Measurements from ENCODE around the gene ZNF74.
"Not testable (repeated sequence)": the region's sequence is repeated elsewhere in the genome, so short reads cannot be mapped to it uniquely, and the experiment has no call there.

ZNF74 gene

GRCh38 chr22:20400606-20401375, 6.8 kb downstream of the ZNF74 start:
- no peak for DNase-seq (ENCODE audit: low spot score)

- DNase-seq (ENCODE audit: low spot score): no peak
Measured at GRCh38 chr22:20401376-20402014, 7.5 kb downstream of the ZNF74 start.

DNA sequence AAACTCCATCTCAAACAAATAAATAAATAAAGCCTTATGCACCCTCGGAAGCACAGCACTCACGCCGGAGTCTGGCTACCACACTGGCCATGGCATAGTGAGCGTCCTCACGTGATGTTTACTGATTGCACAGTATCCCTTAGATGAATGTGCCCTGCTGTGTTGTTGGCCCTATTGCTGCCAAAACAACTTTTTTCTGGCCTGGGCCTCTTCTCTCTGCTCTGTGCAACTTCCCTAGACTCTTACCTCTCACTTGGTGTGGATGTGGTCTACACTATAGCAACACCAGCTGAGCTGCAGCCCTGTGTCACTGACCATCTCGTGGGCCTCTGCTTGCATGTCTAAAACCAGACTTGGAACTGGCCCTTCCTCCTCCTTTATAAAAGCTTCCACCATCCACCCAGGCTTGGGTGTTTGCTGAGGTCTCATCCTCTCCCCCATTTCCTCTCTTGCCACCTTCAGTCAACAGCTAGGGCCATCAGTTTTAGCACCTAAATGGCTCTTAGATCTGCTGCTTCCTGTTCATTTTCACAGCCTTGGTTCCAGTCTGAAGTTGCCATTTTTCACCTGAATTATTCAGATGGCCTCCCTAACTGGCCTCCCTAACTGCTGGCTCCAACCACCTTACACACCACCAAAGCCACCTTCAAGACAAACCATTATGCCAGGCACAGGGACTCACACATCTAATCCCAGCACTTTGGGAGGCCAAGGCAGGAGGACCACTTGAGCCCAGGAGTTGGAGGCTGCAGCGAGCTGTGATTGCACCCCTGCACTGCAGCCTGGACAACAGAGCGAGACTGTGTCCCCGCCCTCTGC, 9.2 kb downstream of the ZNF74 start:
- DNase-seq (ENCODE audit: low spot score): no peak

DNA sequence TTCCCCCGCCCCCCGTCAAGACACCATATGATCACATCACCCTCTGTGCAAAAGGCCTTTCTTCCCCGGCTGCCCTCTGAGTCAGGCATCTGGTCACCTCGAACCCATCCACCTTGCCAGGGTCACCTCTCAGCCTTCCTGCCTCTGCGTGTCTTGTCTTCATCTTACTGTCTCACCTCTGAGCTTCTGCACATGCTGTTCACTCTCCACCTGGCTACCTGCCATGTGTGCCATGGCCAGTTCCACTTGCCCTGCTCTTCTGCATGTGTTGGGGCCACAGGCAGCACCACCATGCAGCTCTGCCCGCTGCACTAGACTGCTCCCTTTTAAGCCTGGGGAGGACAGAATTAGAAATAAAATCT, 9.8 kb downstream of the ZNF74 start:
- DNase-seq (ENCODE audit: low spot score): no peak

- no peak for DNase-seq (ENCODE audit: low spot score)
Measured at GRCh38 chr22:20404881-20405280, 10.9 kb downstream of the ZNF74 start.

- no peak for DNase-seq (ENCODE audit: low spot score)
Measured at GRCh38 chr22:20405291-20405930, 11.5 kb downstream of the ZNF74 start.

DNA sequence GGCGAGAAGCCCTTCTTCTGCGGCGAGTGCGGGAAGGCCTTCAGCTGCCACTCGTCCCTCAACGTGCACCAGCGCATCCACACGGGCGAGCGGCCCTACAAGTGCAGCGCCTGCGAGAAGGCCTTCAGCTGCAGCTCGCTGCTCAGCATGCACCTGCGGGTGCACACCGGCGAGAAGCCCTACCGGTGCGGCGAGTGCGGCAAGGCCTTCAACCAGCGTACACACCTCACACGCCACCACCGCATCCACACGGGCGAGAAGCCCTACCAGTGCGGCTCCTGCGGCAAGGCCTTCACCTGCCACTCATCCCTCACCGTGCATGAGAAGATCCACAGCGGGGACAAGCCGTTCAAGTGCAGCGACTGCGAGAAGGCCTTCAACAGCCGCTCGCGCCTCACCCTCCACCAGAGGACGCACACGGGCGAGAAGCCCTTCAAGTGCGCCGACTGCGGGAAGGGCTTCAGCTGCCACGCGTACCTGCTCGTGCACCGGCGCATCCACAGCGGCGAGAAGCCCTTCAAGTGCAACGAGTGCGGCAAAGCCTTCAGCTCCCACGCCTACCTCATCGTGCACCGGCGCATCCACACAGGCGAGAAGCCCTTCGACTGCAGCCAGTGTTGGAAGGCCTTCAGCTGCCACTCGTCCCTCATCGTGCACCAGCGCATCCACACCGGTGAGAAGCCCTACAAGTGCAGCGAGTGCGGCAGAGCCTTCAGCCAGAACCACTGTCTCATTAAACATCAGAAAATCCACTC, 12.2 kb downstream of the ZNF74 start:
- DNase-seq (ENCODE audit: low spot score): no peak

DNA sequence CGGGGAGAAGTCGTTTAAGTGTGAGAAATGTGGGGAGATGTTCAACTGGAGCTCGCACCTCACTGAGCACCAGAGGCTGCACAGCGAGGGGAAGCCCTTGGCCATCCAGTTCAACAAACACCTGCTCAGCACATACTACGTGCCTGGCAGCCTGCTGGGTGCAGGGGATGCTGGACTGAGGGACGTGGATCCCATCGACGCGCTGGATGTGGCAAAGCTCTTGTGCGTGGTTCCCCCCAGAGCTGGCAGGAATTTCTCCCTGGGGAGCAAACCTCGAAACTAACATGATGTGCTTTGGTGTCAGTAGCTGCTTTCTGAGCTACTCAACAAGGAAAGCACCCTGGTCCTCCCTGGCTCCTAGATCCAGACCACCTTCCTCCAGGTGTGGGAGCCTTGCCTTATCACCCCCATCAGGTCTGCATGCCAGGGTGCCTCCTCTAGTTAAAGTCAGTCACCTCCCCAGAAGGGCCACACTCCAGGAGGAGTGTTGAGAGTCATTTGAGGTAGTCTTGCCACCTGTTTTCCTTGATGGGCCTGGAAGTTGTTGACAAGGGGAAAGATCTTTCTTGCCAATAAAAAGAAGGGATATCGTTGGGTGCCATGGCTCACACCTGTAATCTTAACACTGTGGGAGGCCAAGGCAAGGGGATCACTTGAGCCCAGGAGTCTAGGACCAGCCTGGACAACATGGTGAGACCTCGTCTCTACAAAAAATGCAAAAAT, 12.9 kb downstream of the ZNF74 start:
- no peak for DNase-seq (ENCODE audit: low spot score)

GRCh38 chr22:20407829-20408228, 13.9 kb downstream of the ZNF74 start:
- DNase-seq (ENCODE audit: low spot score): no peak

DNA sequence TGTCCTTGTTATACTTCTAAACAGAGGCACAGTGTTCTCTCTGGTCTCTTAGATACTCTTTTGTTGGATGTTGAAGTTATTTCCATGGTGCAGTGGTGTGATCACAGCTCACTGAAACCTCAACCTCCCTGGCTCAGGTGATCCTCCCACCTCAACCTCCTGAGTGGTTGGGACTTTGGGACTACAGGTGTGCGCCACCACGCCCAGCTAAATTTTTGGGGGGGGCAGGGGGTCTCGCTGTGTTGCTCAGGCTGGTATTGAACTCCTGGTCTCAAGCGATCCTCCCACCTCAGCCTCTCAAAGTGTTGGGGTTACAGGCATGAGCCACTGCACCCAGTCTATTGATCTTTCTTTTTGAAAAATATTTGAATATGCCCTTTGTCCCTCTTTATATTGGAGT, 14.9 kb downstream of the ZNF74 start:
- no peak for DNase-seq (ENCODE audit: low spot score)

DNA sequence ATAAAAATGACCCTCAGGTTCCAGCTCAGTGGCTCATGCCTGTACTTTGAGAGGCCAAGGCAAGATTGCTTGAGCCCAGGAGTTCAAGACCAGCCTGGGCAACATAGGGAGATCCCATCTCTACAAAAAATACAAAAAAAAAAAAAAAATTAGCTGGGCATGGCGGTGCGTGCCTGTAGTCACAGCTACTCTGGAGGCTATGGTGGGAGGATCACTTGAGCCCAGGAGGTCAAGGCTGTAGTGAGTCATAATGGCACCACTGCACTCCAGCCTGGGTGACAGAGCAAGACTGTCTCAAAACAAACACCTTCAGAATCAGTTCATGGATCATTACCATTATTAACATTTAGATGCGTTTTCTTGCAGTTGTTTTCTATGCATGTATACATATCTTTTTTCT, 15.4 kb downstream of the ZNF74 start:
- DNase-seq (ENCODE audit: low spot score): not testable (repeated sequence)

- no peak for DNase-seq (ENCODE audit: low spot score)
Measured at GRCh38 chr22:20412474-20413216, 18.7 kb downstream of the ZNF74 start.

- no peak for DNase-seq (ENCODE audit: low spot score)
Measured at GRCh38 chr22:20413217-20414058, 19.5 kb downstream of the ZNF74 start.

- DNase-seq (ENCODE audit: low spot score): no peak
Measured at GRCh38 chr22:20414059-20414440, 20.1 kb downstream of the ZNF74 start.

- DNase-seq (ENCODE audit: low spot score): no peak
Measured at GRCh38 chr22:20414450-20414849, 20.5 kb downstream of the ZNF74 start.

DNA sequence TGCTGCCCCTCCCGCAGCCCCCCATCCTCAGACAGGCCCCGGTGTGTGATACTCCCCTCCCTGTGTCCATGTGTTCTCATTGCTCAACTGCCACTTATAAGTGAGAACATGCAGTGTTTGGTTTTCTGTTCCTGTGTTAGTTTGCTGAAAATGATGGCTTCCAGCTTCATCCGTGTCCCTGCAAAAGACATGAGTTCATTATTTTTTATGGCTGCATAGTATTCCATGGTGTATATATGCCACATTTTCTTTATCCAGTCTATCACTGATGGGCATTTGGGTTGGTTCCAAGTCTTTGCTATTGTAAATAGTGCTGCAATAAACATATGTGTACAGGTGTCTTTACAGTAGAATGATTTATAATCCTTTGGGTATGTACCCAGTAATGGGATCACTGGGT, 21.3 kb downstream of the ZNF74 start:
- not testable (repeated sequence) for DNase-seq (ENCODE audit: low spot score)

DNA sequence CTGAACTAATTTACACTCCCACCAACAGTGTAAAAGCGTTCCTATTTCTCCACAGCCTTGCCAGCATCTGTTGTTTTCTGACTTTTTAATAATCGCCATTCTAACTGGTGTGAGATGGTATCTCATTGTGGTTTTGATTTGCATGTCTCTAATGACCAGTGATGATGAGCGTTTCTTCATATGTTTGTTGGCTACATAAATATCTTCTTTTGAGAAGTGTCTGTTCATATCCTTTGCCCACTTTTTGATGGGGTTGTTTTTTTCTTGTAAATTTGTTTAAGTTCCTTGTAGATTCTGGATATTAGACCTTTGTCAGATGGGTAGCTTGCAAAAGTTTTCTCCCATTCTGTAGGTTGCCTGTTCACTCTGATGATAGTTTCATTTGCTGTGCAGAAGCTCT, 21.7 kb downstream of the ZNF74 start:
- not testable (repeated sequence) for DNase-seq (ENCODE audit: low spot score)

GRCh38 chr22:20418211-20418788, 24.3 kb downstream of the ZNF74 start:
- peak; percentile 76 for DNase-seq (ENCODE audit: low spot score)

- DNase-seq (ENCODE audit: low spot score): no peak
Measured at GRCh38 chr22:20419664-20419951, 25.7 kb downstream of the ZNF74 start.

All from germinal center (tissue), 1 donor.